Measurements from ENCODE around the gene NF2.

Gene NF2

GRCh38 chr22:29633514-29634312 is 30.3 kb downstream of the NF2 start:
- DNase-seq, result no peak

DNA sequence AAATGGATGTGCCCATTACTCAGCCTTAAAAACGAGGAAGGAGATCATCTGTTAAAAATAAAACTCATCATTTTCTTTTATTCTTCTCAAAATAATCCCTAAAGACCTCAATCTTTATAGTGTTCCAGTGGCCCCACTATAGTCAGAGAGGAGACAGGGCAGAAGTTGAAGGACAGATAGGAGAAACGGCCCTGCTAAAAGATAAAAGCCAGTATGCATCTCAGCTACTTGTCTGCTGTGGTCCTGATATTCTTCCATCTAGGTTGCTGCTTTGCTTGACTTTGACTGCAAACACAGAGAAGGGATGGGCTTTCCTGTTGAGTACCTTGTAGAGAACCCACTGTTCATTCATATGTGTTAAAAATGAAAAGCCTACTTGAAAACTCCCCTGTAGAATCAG is 31.4 kb downstream of the NF2 start:
- DNase-seq, result no peak

DNA sequence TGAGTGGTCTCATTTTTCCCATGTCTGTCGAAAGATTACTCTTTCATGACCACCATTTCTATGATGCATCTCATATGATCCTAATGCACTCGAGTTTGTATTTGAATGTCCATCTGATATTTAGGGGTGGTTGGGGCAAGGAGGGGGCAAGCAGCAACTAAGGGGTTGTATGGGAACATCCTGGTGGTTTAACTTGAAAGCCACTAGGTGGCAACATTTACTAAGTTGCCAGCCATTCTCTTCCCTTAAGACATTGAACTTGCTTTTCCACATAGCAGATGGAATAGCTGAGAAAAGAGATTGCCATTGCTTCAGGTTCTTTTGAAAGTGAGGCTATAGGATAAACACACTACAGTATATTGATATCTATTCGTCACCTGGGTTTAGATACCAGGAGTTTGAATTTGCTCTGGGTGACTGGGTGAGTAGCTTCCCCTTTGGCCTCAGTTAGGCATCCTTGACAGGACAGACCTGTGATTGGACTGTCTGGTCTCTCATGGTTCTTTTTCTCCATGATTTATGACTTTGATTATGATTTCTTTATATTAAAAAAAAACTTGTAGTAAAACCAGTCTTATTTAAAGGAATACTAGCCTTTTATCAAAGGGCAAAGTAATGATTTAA is 32.4 kb downstream of the NF2 start:
- peak; percentile 3 for DNase-seq

DNA sequence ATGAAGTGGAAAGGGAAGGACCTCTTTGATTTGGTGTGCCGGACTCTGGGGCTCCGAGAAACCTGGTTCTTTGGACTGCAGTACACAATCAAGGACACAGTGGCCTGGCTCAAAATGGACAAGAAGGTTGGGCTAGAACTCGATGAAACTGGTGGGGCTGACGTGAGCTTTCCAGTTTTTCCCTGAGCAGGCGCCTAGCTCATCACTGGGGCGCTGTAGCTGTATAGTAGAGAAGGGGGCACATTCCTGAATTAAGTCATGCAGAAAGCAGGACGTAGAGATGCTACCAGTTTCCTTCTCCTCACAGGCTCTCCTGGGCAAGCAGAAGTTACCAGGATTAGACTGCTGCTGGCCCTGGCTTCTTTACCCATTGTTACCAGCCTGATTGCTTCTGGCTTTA is 33.3 kb downstream of the NF2 start:
- DNase-seq, result no peak

DNA sequence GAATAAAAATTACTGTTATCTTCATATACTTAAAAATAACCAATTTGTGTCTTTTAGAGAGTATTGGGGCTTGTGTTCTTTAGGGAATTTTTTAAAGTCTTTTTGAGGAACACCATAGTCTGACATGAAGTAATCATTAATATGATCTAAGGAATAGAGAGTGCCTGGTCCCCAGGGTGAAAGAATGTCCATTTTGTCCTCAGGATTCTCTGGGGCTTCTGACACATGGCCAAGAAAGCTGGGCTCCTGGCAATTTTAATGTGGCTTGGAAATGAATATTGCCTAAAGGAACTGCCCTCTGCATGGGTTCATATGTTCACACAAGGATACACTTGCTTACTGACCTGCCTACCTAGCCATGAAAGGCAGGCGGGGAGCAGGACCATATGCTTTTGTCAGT is 33.7 kb downstream of the NF2 start:
- DNase-seq, result no peak

GRCh38 chr22:29638678-29639077 is 35.2 kb downstream of the NF2 start:
- DNase-seq, result no peak

DNA sequence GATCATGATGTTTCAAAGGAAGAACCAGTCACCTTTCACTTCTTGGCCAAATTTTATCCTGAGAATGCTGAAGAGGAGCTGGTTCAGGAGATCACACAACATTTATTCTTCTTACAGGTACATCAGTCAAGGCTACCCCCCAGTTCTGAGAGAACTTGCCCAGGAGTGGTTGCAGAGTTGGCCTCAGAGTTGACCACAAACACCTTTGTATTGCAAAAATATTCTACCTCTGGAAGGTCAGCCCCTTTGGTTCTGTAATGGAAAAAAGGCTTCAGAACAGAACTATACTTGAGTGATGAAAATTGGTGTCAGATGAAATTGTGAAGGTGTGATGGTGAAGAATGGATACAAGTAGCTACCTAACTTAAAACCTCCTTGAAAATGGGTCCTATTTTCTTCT is 35.7 kb downstream of the NF2 start:
- DNase-seq, result no peak

GRCh38 chr22:29641042-29641699 is 37.7 kb downstream of the NF2 start:
- DNase-seq, result no peak

DNA sequence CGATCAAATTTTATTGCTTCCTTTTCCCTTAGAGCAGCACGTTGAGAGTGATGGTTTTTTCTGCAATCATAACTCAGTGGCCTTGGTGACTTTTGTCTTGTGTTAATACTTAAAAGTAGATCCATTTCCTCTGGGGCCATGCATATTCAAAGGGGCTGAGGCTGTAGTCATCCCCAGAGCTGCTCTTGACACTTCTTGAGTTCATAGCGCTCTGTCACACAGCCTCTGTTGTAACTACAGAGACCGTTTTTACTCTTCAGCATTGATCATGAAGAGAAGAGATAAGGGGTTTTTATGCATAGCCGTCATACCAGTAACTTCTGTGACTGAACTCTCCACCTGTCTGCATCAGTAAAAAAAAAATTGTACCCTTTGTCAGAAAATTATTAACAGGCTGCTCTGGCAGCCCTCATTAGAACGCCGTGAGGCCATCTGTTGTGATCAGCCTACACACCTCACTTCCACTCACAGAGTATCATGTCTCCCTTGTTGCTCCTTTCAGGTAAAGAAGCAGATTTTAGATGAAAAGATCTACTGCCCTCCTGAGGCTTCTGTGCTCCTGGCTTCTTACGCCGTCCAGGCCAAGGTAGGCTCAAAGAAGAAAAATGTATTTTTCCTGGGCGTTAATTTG is 38.4 kb downstream of the NF2 start:
- no peak for DNase-seq

- DNase-seq, result no peak
These were observed 39.3 kb downstream of the NF2 start for GRCh38 chr22:29642694-29643093.

DNA sequence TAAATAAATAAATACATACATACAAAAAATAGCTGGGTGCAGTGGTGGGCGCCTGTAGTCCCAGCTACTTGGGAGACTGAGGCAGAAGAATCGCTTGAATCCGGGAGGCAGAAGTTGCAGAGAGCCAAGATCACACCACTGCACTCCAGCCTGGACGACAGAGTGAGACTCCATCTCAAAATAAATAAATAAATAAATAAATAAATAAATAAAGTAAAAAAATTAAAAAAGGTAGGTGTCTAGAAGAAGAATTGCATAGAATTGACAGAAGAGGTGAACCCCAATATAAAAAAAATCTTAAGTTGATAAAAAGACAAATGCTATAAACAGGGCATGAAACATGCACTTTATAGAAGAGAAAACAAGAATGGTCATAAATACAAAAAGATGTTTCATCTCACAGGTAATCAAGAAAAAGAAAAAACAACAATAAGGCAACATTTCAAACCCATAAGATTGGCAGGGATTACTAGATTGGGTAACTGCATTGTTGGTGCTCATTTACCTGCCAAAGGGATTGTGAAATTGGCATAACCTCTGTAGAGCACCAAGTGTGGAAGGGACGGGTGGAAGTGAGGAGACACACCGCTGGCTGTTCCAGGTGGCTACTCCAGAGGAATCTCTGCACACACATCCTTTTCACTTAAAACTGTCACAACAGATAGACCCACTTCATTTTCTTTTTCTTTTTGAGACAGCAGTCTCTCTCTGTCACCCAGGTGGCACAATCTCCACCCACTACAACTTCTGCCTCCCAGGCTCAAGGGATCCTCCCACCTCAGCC is 44.7 kb downstream of the NF2 start:
- no peak for DNase-seq

GRCh38 chr22:29650370-29650769 is 46.9 kb downstream of the NF2 start:
- no peak for DNase-seq

GRCh38 chr22:29651652-29652051 is 48.2 kb downstream of the NF2 start:
- no peak for DNase-seq

- no peak for DNase-seq
These were observed 51.0 kb downstream of the NF2 start for GRCh38 chr22:29654420-29654819.

GRCh38 chr22:29654882-29655281 is 51.4 kb downstream of the NF2 start:
- no peak for DNase-seq

DNA sequence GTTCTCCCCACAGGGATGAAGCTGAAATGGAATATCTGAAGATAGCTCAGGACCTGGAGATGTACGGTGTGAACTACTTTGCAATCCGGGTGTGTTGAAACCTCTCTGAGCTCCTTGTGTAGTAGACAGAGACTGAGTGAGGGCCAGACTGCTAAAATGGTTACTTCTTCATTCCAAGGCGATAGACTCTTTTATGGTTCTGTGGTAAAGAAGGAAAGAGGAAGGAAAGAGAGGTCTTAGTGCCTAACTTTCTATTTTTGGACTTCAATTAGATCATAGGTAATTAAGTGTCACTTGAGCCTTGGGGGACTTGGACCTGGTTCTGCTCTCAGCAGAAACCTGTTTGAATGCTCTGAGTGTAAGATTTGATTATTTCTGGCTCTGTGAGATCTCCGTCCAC is 54.7 kb downstream of the NF2 start:
- no peak for DNase-seq

DNA sequence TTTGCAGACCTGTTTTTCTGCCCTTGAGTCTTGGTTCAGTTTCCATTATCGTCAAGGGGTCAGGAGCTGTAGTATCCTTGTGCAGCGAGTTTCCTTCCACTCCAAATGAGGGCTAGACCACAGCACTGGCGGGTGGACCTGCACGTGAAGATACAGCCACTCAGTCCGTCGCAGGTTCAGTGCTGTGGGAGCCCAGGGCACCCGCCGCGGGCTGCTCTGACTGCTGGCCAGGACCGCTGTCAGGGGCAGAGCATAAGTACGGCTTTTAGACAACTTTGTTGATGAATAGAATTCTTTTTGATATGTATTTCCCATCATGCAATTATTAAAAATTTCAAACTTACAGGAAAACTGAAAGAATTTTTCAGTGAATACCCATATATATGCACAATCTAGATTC is 56.6 kb downstream of the NF2 start:
- no peak for DNase-seq

DNA sequence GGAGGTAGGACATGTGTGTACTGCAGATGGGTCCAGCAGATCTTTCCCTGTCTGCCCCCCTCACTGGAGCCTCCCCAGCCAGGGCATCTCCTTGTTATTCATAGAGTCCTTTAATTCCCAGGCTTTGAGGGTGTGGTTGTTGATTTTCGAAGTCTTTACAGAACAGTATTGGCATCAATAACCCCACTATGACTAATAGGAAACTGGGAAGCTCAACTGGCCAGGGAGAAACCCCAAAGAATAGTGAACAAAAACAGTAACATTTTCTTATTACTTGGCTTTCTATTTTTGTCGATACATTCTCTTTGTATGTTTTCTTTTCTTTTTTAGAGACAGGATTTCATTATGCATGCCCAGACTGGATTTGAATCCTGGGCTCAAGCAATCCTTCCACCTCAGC is 57.9 kb downstream of the NF2 start:
- DNase-seq, result no peak

- DNase-seq, result no peak
These were observed 59.9 kb downstream of the NF2 start for GRCh38 chr22:29663180-29663821.

DNA sequence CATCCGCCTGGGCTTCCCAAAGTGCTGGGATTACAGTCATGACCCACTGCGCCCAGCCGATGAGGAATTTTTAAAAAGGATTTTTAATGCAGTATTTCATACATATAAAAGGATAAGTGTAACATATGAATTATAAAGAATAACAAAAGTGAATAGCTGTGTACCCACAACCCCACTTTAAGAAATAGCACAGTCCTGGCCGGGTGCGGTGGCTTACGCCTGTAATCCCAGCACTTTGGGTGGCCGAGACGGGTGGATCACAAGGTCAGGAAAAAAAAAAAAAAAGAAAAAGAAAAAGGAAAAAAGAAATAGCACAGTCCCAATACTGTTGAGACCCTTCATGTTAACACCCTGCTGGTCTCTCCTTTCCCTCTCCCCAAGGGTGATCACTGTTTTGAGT is 62.1 kb downstream of the NF2 start:
- DNase-seq, result no peak

- DNase-seq, result no peak
These were observed 65.2 kb downstream of the NF2 start for GRCh38 chr22:29668673-29669072.

- DNase-seq, result no peak
These were observed 67.2 kb downstream of the NF2 start for GRCh38 chr22:29670626-29671025.
